Epithelial cell of esophagus (primary cell): Measurements from ENCODE around the gene SERGEF.

Source experiments
- DNase-seq: peaks from one replicate; pipeline ENCODE4 v3.0.0; 2010; ENCODE audit warnings: low read depth
- H3K4me3 ChIP-seq: 2 replicates; pipeline ENCODE4 v1.5.1; 2011; ENCODE audit warnings: mild to moderate bottlenecking, low read length, control low read depth
- TF ChIP-seq, protein P1 (sequence below): IDR thresholded peaks from 2 replicates; pipeline ENCODE4 v1.5.1; 2011; ENCODE audit warnings: low read depth, mild to moderate bottlenecking, low read length, control low read depth, inconsistent platforms; ENCODE audit not compliant: insufficient read depth; ENCODE audit errors: missing control alignments

The SERGEF gene

DNA sequence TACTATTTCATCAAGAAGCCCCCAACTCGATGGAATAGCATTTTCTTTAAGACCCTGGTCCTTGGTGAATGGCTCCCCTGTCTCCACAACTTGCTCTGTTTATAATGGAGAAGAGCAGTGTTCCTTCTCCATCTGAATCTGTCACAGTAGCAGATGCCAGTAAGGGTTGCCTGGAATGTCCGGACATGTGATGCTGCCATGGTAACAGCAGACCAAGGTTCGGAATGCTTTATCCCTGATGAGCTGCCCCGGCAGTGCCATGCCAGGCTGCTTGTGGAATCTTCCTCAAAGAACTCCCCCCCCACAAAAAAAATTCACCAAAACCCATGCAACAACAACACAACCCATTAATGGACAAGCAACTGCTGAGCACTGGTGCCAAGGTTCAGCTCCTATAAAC, 205.8 kb downstream of the SERGEF start:
- no peak overlapping the region for H3K4me3 ChIP-seq
- TF ChIP-seq, protein P1, sequence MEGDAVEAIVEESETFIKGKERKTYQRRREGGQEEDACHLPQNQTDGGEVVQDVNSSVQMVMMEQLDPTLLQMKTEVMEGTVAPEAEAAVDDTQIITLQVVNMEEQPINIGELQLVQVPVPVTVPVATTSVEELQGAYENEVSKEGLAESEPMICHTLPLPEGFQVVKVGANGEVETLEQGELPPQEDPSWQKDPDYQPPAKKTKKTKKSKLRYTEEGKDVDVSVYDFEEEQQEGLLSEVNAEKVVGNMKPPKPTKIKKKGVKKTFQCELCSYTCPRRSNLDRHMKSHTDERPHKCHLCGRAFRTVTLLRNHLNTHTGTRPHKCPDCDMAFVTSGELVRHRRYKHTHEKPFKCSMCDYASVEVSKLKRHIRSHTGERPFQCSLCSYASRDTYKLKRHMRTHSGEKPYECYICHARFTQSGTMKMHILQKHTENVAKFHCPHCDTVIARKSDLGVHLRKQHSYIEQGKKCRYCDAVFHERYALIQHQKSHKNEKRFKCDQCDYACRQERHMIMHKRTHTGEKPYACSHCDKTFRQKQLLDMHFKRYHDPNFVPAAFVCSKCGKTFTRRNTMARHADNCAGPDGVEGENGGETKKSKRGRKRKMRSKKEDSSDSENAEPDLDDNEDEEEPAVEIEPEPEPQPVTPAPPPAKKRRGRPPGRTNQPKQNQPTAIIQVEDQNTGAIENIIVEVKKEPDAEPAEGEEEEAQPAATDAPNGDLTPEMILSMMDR = no peak
- DNase-seq = no peak

DNA sequence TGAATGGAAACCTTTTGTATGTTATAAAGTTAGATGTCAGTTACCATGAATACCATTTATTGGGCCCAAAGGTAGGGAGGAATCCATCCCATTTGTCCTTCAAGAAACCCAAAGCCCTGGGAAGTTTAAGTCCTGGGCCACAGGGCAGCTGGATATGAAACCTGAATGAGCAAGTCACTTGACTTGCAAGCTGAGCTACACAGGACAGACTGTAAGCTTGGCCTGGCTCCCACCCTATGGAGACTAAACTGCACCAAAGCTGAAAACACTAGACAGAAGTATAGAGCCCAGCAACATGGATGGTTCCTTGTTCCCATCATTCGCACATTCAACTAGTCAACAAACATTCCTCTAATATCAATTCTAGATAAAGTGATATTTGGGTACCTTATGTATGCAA, 207.0 kb downstream of the SERGEF start:
- no peak overlapping the region for H3K4me3 ChIP-seq
- TF ChIP-seq, protein P1 = no peak
- DNase-seq = no peak

DNA sequence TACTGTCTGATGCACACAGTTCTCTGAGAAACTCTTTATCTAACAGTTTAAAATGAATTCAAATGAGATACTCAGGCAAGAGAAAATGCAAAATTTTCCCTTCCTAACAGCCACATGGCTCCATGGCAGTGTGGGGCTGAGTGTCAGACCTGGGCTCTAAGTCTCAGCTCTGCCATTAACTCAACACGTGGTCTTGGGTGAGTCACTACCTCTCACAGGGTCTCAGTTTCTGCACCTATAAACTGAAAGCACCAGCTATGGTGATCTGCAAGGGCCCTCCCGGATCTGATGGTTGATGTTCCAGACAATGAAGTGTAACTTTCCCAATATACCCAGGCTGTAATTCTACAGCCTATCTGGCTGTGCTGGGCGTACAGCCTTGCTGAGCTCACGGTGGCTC, 207.8 kb downstream of the SERGEF start:
- TF ChIP-seq, protein P1 = no peak
- no peak overlapping the region for H3K4me3 ChIP-seq
- DNase-seq = no peak

DNA sequence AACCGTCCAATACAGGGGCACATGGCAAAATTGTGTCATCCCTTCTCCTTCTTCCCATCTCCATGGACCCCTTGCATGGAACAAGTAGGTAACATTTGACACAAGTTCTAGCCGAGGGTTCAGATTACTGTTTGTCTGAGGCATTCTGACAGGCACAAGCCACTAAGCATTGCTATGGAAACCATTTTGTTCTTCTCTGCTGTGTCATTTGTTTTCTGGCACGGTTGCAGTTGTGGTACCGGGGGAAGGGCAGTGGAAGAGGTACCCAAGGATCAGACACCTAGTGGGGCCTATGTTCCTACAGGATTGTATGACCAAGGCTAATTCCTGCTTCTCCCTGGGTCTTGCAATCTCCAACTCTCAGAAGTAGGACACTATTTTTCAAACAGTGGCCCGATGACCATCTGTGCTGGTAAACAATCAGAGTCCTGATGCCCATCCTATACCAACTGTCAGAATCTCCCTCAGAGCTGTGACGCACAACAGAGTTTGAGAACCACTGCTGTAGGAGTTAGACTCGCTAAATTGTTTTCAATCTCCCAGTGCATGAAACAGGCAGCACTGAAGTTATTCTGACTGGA, 209.0 kb downstream of the SERGEF start:
- TF ChIP-seq, protein P1 = no peak
- DNase-seq = no peak
- no peak overlapping the region for H3K4me3 ChIP-seq

DNA sequence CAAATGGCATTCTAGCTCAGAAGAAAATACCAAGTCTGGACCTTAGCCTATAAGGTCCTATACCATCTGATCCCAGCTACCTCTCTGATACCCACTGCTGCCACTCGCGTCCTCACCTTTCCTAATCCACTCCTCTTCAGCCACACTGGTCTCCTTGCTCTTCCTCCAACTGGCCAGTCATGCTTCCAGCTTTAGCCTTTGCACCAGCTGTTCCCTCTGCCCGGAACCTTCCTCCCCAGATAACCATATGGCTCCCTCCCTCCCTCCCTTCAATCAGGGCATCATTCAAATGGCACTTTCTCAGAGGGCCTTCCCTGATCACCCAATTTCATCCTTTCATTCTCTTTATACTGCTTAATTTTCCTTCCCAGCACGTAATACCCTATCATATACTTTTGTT, 210.4 kb downstream of the SERGEF start:
- TF ChIP-seq, protein P1 = no peak
- no peak for DNase-seq
- no peak overlapping the region for H3K4me3 ChIP-seq

DNA sequence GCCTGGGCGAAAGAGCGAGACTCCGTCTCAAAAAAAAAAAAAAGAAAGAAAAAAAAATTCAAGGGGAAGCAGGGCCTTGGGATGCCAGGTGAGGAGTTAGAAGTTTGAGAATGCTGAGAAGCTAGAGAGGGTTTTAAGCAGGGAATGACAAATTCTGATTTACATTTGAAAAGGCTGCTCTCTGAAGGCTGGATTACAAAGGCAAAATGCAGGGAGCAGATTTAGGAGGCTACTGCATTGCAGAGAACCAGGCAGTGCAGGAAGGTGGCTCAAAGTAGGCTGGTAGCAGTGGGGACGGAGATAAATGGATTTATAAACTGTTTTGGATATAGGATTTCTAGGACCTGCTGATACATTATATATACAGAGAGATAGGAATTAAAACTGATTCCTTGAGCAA, 211.7 kb downstream of the SERGEF start:
- H3K4me3 ChIP-seq = no peak overlapping the region
- no peak for DNase-seq
- TF ChIP-seq, protein P1 = no peak

DNA sequence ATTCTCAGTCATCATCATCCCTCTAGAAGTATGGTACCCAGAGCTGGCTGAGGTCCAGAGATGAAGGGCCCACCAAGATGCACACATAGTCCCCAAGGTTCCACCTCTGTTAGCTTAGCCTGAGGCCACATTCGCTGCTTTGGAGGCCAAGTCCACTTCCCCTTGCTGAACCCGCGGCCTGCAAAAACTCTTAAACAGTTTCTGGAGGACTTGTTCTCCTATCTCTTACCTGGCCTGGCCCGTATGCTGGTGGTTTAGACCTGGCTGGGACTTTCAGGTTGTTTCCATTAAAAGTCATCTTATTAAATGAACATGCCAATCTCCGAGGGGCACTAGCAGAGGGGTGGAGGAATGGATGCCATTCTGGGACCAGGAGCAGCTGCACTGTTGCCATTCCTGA, 213.7 kb downstream of the SERGEF start:
- no peak for DNase-seq
- TF ChIP-seq, protein P1 = no peak
- no peak overlapping the region for H3K4me3 ChIP-seq
